GM23248 (cell line): Measurements from ENCODE around the gene PIAS2. TPM values are rescaled to one million over a fixed set of nuclear protein-coding genes. Genes with fewer than 3 reads are reported as not detected.
"Not testable (repeated sequence)": the region's sequence is repeated elsewhere in the genome, so short reads cannot be mapped to it uniquely, and the experiment has no call there.

Source experiments
- DNase-seq: peaks from one replicate; pipeline ENCODE4 v3.0.0-alpha.2; 2015
- H2AFZ ChIP-seq: fragments of 200-600 bp; sonication (generic); 2 replicates; pipeline ENCODE4 v1.6.1; 2016; ENCODE audit warnings: antibody characterized with exemption
- H3F3A ChIP-seq: fragments of 200-600 bp; sonication (generic); 2 replicates; pipeline ENCODE4 v1.6.1; 2016; ENCODE audit warnings: mild to moderate bottlenecking, antibody characterized with exemption, mixed run types; ENCODE audit not compliant: insufficient read depth
- H3K27ac ChIP-seq: fragments of 200-600 bp; sonication (generic); 2 replicates; pipeline ENCODE4 v1.5.1; 2016; ENCODE audit warnings: mild to moderate bottlenecking
- H3K27me3 ChIP-seq: fragments of 200-600 bp; sonication (generic); replicated peaks from 2 replicates; pipeline ENCODE4 v1.6.1; 2016; ENCODE audit warnings: mild to moderate bottlenecking; ENCODE audit not compliant: insufficient read depth
- H3K36me3 ChIP-seq: fragments of 200-600 bp; sonication (generic); 2 replicates; pipeline ENCODE4 v1.6.1; 2016; ENCODE audit warnings: low read depth, mild to moderate bottlenecking
- H3K4me1 ChIP-seq: fragments of 200-600 bp; sonication (generic); 2 replicates; pipeline ENCODE4 v1.6.1; 2016; ENCODE audit warnings: mild to moderate bottlenecking; ENCODE audit not compliant: insufficient read depth
- H3K4me2 ChIP-seq: fragments of 200-600 bp; sonication (generic); one replicate; pipeline ENCODE4 v1.6.1; 2016; ENCODE audit warnings: mild to moderate bottlenecking; ENCODE audit not compliant: unreplicated experiment
- H3K4me3 ChIP-seq: fragments of 200-600 bp; sonication (generic); 2 replicates; pipeline ENCODE4 v1.5.1; 2016; ENCODE audit warnings: mild to moderate bottlenecking
- H3K79me2 ChIP-seq: fragments of 200-600 bp; sonication (generic); 2 replicates; pipeline ENCODE4 v1.6.1; 2016; ENCODE audit warnings: mild to moderate bottlenecking; ENCODE audit not compliant: insufficient read depth
- H3K9ac ChIP-seq: fragments of 200-600 bp; sonication (generic); 2 replicates; pipeline ENCODE4 v1.6.1; 2016; ENCODE audit warnings: mild to moderate bottlenecking
- H3K9me2 ChIP-seq: fragments of 200-600 bp; sonication (generic); 2 replicates; pipeline ENCODE4 v1.6.1; 2016; ENCODE audit warnings: mixed run types, mild to moderate bottlenecking, moderate library complexity; ENCODE audit not compliant: insufficient read depth
- H3K9me3 ChIP-seq: fragments of 200-600 bp; sonication (generic); one replicate; pipeline ENCODE4 v1.6.1; 2017; ENCODE audit warnings: low read depth
- H4K20me1 ChIP-seq: fragments of 200-600 bp; sonication (generic); 2 replicates; pipeline ENCODE4 v1.6.0; 2016; ENCODE audit not compliant: insufficient read depth
- EZH2 ChIP-seq: fragments of 200-600 bp; sonication (generic); IDR thresholded peaks from 2 replicates; pipeline ENCODE4 v1.6.1; 2018; ENCODE audit warnings: antibody characterized with exemption, mild to moderate bottlenecking; ENCODE audit not compliant: insufficient read depth, poor library complexity, severe bottlenecking
- EZH2phosphoT487 ChIP-seq: fragments of 200-600 bp; sonication (generic); IDR thresholded peaks from 2 replicates; pipeline ENCODE4 v1.6.1; 2018; ENCODE audit warnings: antibody characterized with exemption, moderate library complexity, mild to moderate bottlenecking, low read depth; ENCODE audit not compliant: insufficient read depth
- WGBS, 2 experiments: methylation state at CpG; one replicate each; pipeline ENCODE4 v1.1.6; 2015 to 2017; ENCODE audit warnings: low lambda C conversion rate in 2 of 2, low coverage in 1 of 2; ENCODE audit errors: missing lambda C conversion rate in 2 of 2; 5-methylcytosine and 5-hydroxymethylcytosine counted together
- in situ Hi-C: fragments of 300-500 bp; cut with MboI; formaldehyde crosslinking; loops from 2 replicates; pipeline ENCODE4 v1.15.0; 2020
- polyA plus RNA-seq: library from polyadenylated mRNA; unstranded; fragments of >200 nt; fragmentation: Nextera tagmentation; extraction: Ambion mirVana; gene quantifications from 2 replicates; pipeline ENCODE4 v1.2.1, GENCODE V29; 2016
- total RNA-seq: library from RNA; depleted of rRNA; stranded (reverse); fragments of >200 nt; shearing (Covaris generic); gene quantifications from 2 replicates; pipeline ENCODE4 v1.2.3, GENCODE V29; 2014

The PIAS2 gene
- total and polyA plus RNA-seq, 2 experiments from 2014 or later, result 21.3 to 23.0 TPM

DNA sequence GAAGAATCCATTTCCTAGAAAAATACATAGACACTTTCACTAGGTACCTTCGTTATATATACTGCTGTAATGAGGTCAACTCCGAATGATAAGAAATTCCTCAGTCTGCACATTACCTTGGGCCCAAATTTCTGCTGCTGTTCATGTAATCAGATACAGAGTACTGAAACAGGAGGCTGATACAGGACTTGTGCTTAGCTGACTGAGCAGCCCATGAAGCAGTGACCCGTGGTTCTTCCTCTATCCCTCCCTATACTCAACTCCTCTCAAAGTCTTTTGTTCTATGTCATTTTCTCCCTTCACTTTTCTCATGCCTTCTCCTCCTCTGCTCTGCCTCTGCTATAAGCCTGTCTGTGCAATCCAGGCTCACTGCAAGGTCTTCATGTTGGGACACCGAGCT, 102.9 kb downstream of the PIAS2 start:
- Histone ChIP-seq H3K36me3 (no peaks in the 10 kb centered on the region), H3K9ac (no peak overlapping the region), H3K27me3 (no peaks in the 10 kb centered on the region), H3K4me3 (no peak overlapping the region), H4K20me1 (no peaks in the 10 kb centered on the region), H3K79me2 (no peaks in the 10 kb centered on the region), H3F3A (no peaks in the 10 kb centered on the region), H3K9me3 (no peaks in the 10 kb centered on the region), H3K27ac (no peak overlapping the region), H3K4me1 (no peaks in the 10 kb centered on the region), H3K9me2 (no peaks in the 10 kb centered on the region), H2AFZ (no peak overlapping the region), H3K4me2 (no peak overlapping the region)
- TF ChIP-seq EZH2phosphoT487 (no peak), EZH2 (no peak)
- DNase-seq, result no peak
- 98 to 100% methylated on average over 4 of the region's 4 CpGs for WGBS, 2 experiments
- in situ Hi-C loops, result no loop called here

DNA sequence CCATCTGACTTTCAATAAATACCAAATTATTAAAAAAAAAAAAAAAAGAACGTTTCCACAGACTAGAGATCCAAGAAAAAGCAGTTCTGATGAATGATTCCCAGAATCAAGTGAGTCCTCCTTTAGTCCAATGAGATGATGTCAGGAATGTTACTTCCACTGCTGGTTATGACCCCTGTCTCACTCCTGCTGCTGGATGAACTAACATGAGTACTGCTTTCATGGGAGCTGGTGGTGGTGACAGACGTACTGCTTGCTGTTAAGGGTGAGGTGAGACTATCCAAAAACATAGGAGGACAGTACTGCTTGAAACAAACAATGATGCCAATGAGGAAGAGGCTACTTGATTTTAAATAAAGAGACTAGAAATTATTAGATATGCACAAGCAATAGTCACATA, 105.0 kb downstream of the PIAS2 start:
- Histone ChIP-seq H3F3A (no peaks in the 10 kb centered on the region), H3K36me3 (no peaks in the 10 kb centered on the region), H3K9ac (no peak overlapping the region), H3K27me3 (no peaks in the 10 kb centered on the region), H2AFZ (no peak overlapping the region), H4K20me1 (no peaks in the 10 kb centered on the region), H3K79me2 (no peaks in the 10 kb centered on the region), H3K9me3 (no peaks in the 10 kb centered on the region), H3K4me2 (no peak overlapping the region), H3K4me3 (no peak overlapping the region), H3K4me1 (no peaks in the 10 kb centered on the region), H3K27ac (no peak overlapping the region), H3K9me2 (0 out of 2 replicates have a peak, but pooled peaks cover 4% of the 10 kb centered on the region)
- in situ Hi-C loops, result no loop called here
- no peak for DNase-seq
- TF ChIP-seq EZH2phosphoT487, result no peak
- no peak for TF ChIP-seq EZH2
- WGBS, 2 experiments, result 92 to 95% methylated on average over 2 of the region's 2 CpGs

DNA sequence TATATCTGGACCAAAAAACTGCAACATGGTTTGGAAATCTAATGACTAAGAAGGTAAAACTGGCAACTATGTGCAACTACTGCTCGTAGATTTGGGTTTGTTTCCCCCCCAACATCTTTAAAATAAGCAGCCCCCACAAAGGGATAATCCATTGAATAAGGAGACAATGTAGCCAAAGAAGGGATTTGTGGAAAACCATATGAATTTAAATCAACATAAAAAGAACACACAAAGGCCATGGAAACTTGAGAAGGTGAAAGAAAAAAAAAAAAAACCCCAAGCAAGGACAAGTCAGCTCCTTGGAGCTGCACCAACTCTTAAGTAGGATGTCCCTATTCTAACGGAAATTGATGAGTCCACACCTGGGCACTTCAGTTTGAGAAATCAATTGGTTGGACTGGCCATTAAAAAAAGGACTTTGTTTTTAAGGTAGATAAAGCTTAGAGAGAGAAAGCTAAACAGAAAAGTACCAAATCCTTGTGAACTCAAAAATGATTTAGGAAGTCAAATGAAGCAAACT, 106.8 kb downstream of the PIAS2 start:
- Histone ChIP-seq H3K4me3 (no peak overlapping the region), H3K9me2 (0 out of 2 replicates have a peak, but pooled peaks cover 4% of the 10 kb centered on the region), H4K20me1 (no peaks in the 10 kb centered on the region), H2AFZ (no peak overlapping the region), H3K79me2 (no peaks in the 10 kb centered on the region), H3K27ac (no peak overlapping the region), H3K9me3 (no peaks in the 10 kb centered on the region), H3K4me1 (no peaks in the 10 kb centered on the region), H3K4me2 (no peak overlapping the region), H3F3A (no peaks in the 10 kb centered on the region), H3K36me3 (no peaks in the 10 kb centered on the region), H3K27me3 (no peaks in the 10 kb centered on the region), H3K9ac (no peak overlapping the region)
- WGBS, 2 experiments, result 85% methylated on average over 2 of the region's 2 CpGs
- no peak for TF ChIP-seq EZH2phosphoT487
- no peak for DNase-seq
- in situ Hi-C loops, result no loop called here

DNA sequence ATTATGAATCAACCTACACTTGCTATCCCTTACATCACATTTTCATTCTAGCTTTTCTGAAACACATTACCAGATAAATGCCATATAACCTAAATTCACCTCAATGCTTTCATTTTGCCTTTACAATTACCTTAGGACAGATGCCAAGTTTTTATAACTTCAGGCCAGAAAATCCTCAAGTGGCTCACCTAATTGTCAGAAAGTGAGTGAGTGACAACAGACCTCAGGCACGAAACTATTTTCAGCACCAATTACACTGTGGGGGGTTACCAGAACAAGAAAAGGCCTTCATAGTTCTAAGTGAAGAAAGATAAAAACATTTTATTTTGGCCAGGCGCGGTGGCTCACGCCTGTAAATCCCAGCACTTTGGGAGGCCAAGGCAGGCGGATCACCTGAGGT, 108.2 kb downstream of the PIAS2 start:
- H3K9me3 ChIP-seq, result no peaks in the 10 kb centered on the region
- 98% methylated on average over 5 of the region's 5 CpGs for WGBS, 2 experiments
- H3K27ac ChIP-seq, result no peak overlapping the region
- H3K9ac ChIP-seq, result no peak overlapping the region
- no peak overlapping the region for H3K4me2 ChIP-seq
- in situ Hi-C loops, result no loop called here
- H3K79me2 ChIP-seq, result no peaks in the 10 kb centered on the region
- no peak overlapping the region for H3K4me3 ChIP-seq
- H3K4me1 ChIP-seq, result no peaks in the 10 kb centered on the region
- H3K9me2 ChIP-seq, result 0 out of 2 replicates have a peak, but pooled peaks cover 4% of the 10 kb centered on the region
- H3F3A ChIP-seq, result no peaks in the 10 kb centered on the region
- no peak for DNase-seq
- no peak overlapping the region for H2AFZ ChIP-seq
- TF ChIP-seq EZH2phosphoT487 (no peak), EZH2 (no peak)
- H3K27me3 ChIP-seq, result no peaks in the 10 kb centered on the region
- no peaks in the 10 kb centered on the region for H3K36me3 ChIP-seq
- no peaks in the 10 kb centered on the region for H4K20me1 ChIP-seq

DNA sequence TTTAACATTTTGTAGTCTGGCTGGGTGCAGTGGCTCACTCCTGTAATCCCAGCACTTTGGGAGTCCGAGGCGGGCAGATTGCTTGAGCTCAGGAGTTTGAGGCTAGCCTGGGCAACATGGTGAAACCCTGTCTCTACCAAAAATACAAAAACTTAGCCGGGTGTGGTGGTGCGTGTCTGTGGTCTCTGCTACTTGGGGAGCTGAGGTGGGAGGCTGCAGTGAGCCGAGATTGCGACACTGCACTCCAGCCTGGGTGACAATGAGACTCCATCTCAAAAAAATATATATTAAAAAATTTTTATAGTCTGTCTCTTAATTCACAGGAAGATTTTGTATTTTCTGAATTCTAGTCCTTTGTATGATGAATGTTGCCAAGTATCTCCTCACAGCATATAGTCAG, 121.4 kb downstream of the PIAS2 start:
- H4K20me1 ChIP-seq, H3K4me3 ChIP-seq, H2AFZ ChIP-seq, H3K36me3 ChIP-seq, H3F3A ChIP-seq, H3K27ac ChIP-seq, H3K9me2 ChIP-seq, DNase-seq, H3K9ac ChIP-seq, H3K27me3 ChIP-seq, H3K4me1 ChIP-seq, in situ Hi-C loops, H3K4me2 ChIP-seq, H3K79me2 ChIP-seq, H3K9me3 ChIP-seq: not testable (repeated sequence)
- 93 to 100% methylated on average over 6 of the region's 6 CpGs for WGBS, 2 experiments
